ENCODE data around the gene TMEM242.

Gene TMEM242

DNA sequence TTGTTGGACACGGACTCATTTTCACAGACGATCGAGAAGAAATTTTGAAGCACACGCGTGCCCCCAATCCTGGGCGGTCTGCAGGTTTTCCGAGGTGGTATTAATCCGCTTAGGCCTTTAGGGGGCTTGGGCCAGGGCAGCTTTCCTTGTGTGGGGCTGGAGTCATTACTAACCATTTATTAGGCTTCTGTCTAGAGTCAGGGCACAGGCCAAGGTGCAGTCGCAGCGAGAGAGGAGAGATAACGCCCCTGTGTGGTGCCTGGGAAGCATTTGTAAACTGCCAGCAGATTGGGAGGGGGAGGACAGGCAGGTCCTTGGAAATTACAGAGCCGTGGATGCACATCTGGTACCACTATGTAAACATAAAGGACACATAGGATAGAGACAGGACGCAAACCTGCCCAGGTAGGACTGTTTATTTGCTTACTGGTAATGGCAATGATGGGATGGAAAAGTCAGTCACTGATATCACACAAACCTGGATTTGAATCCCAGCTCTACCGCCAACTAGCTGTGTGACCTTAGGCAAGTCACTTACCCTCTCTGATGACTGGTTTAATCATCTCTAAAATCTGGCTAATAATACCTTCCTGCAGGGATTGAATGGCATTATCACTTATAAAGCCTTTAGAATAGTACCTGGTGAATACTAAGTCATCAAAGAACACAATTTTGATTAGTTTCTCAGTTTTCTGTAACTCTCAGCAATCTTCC is 76.4 kb downstream of the TMEM242 start:
- DNase-seq (ENCODE audit: low spot score), result no peak

DNA sequence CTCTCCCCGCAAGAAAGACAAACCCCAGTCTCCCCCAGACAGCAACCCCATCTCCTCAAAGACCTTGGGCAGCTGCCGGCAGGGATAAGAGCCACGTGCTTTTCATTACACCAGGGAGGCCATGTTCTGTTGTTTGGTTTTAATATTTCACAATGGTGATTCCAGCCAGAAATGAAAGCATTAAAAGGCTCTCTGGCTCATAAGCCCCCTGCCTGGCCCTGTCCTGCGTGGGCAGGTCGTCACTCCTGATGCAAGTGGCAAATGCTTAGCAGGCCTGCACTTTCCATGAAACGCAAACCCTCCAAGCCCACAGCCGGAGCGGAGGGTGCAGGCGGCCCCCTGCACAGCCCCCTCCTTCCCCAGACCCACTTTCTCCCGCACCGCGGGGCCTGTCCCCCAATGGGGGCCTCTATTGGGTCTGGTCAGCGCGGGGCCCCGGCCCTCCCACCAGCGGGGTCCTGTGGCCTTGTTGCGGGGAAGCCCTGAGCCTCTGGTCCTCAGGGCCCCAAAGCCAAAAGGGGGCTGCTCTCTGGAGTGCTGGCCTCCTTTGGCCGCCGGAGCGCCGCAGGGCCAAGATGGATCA is 77.2 kb downstream of the TMEM242 start:
- no peak for DNase-seq (ENCODE audit: low spot score)

DNA sequence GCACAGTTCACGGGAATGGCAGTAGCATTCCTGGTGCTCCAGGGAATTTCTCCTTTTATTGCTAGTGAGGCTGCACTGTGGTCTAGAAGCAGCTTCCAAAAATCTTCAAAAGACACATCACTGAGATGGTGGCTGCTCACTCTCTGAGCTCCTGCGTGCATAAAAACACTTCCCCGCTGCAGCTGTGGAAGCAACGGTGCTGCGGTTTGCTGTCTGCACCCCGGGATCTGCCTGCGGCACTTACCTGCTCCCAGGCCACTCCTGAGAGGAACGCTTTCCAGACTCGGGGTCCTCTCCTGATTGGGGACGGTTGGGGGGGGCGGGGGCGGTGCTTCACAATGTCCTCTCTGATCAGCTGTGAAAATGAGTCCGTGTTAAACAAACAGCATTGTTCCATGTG is 77.9 kb downstream of the TMEM242 start:
- no peak for DNase-seq (ENCODE audit: low spot score)

DNA sequence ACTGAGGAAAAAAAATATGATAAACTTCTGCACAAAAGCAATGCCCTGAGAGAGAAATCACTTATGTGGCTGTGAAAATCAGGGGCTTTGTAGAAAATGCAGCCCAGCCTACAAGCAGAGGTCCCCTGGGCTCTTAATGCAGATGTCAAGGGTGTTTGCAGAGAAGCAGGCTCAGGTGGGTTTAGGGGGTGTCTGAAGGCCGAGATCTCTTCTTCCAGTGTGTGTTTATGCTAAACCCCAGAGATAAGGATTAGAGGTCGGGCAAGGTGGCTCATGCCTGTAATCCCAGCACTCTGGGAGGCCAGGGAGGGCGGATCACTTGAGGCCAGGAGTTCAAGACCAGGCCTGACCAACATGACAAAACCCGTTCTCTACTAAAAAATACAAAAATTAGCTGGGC is 78.5 kb downstream of the TMEM242 start:
- DNase-seq (ENCODE audit: low spot score), result no peak

DNA sequence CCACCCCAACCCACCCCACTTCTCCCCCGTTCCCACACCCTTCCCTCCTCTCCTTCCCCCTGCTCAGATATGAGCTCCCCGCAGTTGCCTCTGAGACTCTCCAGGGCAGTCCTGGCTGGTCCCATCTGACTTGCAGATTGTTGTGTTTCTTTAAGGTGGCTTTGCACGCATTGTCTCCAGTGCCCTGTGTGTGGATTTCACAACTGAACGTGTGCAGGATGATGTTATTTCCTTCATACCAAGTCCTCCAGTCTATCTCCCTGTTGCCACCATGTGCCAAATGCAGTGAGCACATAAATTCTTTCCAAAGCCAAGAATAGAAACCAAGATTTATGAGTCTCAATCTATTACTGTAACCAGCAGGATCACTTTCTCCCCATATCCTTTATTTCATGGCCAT is 79.1 kb downstream of the TMEM242 start:
- no peak for DNase-seq (ENCODE audit: low spot score)

- DNase-seq (ENCODE audit: low spot score), result no peak
Observed at GRCh38 chr6:157242791-157243190, 80.5 kb downstream of the TMEM242 start.

DNA sequence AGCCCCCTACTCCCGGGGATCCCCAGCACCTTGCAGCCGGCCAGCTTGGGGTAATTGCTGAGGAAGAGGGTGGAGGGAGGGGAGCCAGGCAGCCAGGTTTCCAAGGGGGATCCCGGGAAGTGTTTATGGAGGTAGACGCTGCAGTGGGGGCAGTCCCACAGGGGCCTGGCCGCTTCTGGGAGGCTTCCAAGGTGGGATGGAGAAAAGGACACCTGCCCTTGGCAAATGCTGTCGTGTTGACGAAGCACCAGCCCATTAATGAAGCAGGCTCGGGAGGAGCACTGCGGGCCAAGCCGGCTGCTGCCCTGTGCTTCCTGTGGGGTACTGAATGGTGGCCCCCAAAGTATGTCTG is 82.4 kb downstream of the TMEM242 start:
- no peak for DNase-seq (ENCODE audit: low spot score)

DNA sequence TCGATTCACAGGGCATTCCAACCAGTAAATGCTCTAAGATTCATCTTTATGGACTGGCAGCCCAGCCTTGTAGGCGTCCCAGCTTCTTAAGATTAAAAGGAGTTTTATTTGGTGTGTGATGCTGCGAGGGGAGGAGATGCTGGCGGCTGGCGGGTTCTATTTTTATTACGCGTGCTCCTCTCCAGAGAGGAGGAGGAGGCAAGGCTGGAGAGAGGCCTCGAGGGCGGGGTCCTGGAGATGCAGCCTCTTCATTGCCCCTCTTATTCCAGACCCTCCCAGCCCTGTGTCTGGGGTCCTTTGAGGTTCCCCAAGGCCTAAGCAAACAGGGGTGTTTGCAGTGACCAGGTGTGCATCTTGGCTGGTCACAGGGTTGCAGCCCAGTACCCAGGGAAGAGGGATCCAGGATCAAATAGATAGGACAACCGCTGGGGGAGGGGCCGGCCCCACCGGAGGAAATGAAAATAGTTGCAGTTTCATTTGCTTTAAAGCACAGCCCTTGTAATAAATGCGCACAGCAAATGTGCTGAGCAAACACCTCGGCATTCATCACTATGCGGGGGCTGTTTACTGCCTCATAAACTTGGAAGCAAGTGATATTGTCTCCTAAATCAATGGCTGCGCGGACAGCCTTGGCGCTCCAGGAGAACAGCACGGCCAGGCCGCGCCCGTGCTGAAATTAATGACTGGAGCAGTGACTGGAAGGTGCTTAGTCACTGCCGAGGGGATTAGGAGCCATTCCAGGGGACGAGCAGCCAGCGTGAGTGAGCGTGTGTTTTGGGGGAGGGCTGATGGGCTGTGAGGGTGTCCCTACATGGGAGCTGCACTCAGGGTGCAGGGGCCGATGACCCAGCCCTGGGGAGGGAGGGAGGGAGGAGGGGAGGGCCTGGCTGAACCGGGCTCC is 83.0 kb downstream of the TMEM242 start:
- no peak for DNase-seq (ENCODE audit: low spot score)

GRCh38 chr6:157239671-157240058 is 83.7 kb downstream of the TMEM242 start:
- no peak for DNase-seq (ENCODE audit: low spot score)

All from left forelimb (tissue), 1 donor.